AG09309 (cell line): ENCODE data around the gene CACNA1S.
A peak's percentile ranks its signal among the peaks of the same experiment; 100 is the strongest.

ENCODE experiments used
- DNase-seq: peaks from one replicate; pipeline ENCODE4 v3.0.0-alpha.2; 2010; ENCODE audit warnings: low read depth
- H3K4me3 ChIP-seq: 2 replicates; pipeline ENCODE4 v1.5.1; 2011; ENCODE audit warnings: mild to moderate bottlenecking, low read depth, low read length, moderate library complexity; ENCODE audit not compliant: control insufficient read depth
- TF ChIP-seq, protein P1 (sequence below): IDR thresholded peaks from 2 replicates; pipeline ENCODE4 v1.5.1; 2011; ENCODE audit warnings: mild to moderate bottlenecking, low read depth, low read length, inconsistent platforms; ENCODE audit not compliant: insufficient read depth, control insufficient read depth; ENCODE audit errors: missing control alignments

CACNA1S gene

DNA sequence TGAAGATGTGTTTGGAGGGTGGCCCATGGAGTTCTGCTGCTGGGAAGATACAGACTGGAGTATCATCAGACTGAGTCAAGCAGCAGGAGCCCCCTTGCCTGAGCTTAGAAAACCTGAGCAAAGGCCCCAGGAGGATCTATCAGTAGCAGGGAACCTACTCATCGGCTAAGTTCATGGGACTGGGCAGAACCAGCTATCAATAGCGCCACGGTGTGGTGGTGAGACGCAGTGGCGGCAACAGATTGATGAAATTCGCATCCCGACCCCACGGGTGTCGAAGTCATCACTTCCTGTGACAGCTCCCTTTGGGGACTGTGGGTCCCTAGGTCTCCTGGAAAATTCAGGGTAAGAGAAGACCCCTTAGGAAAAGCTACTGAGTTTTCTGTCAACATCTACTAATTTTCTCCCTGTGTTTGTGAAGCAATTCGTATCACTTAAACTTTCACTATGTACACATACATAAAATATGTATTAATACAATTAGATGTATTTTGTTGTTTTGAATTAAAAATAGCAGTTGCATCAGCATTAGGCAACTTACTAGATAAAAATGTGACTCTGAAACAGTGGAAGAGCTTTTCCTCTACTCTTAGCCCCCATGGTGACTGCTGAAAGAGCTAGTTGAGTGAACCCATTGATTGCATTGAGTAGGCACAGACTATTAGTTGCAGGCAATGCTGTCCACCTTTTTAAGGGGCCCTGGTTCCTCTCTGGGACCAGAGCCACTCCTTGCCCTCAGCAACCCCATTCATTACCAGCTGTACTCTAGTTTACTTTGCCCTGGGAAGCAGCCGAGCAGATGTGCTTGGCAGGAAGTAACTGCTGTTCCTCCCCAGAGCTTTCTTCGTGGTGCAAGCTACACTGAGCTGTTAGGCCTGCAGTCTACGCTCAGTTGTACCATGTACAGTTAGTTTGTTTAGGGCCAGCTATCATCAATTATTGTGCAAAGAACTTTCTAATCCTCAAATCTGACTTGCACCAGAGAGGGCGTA lies 7.3 kb upstream of the CACNA1S start:
- H3K4me3 ChIP-seq: no peak overlapping the region
- TF ChIP-seq, protein P1, sequence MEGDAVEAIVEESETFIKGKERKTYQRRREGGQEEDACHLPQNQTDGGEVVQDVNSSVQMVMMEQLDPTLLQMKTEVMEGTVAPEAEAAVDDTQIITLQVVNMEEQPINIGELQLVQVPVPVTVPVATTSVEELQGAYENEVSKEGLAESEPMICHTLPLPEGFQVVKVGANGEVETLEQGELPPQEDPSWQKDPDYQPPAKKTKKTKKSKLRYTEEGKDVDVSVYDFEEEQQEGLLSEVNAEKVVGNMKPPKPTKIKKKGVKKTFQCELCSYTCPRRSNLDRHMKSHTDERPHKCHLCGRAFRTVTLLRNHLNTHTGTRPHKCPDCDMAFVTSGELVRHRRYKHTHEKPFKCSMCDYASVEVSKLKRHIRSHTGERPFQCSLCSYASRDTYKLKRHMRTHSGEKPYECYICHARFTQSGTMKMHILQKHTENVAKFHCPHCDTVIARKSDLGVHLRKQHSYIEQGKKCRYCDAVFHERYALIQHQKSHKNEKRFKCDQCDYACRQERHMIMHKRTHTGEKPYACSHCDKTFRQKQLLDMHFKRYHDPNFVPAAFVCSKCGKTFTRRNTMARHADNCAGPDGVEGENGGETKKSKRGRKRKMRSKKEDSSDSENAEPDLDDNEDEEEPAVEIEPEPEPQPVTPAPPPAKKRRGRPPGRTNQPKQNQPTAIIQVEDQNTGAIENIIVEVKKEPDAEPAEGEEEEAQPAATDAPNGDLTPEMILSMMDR: peak; percentile 57
- no peak for DNase-seq

DNA sequence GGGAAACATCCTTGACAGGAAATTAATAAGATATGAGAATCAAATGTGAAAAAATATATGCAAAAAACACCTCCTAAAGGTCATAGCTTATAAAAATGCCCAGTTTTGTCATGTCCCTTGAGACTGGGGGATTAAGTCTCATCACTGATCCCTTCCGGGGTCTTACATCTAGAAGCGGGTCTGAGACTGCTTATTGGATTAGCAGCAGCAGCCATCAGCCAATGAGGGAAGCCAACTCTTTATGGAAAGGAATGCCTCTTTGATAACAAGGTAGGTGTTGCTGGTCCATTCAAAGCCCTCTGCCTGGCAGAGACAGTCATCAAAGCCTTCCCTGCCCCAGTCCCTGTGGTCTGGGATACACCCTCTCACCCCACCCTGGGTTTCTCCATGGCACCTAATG lies 3.9 kb upstream of the CACNA1S start:
- TF ChIP-seq, protein P1: no peak
- no peak overlapping the region for H3K4me3 ChIP-seq
- no peak for DNase-seq

DNA sequence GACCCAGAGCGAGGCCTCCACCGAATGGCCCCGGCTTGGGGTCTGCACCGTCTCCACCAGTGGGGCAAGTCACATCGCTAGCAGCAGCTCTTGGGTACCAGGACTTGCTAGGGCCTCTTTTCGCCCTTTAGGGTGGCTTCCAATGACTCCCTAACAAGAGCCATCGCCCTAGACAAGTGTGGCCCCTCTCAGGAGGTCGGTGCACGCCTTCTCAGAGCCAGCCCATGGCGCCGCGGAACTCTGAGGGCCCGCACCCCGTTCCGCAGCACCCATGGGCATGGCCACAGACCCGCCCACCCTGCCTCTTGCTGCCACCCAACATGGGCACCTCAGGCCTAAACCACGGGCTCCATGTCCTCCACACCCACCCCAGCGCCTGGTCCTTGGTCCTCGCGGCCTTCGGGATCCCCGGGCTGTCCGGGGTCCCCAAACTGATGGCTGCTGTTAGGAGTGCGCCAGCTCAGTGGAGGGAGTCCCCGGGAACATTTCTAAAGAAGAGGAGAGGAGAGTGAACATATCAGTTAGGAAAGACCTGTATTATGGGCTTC lies 3.2 kb upstream of the CACNA1S start:
- H3K4me3 ChIP-seq: no peak overlapping the region
- TF ChIP-seq, protein P1: no peak
- no peak for DNase-seq

DNA sequence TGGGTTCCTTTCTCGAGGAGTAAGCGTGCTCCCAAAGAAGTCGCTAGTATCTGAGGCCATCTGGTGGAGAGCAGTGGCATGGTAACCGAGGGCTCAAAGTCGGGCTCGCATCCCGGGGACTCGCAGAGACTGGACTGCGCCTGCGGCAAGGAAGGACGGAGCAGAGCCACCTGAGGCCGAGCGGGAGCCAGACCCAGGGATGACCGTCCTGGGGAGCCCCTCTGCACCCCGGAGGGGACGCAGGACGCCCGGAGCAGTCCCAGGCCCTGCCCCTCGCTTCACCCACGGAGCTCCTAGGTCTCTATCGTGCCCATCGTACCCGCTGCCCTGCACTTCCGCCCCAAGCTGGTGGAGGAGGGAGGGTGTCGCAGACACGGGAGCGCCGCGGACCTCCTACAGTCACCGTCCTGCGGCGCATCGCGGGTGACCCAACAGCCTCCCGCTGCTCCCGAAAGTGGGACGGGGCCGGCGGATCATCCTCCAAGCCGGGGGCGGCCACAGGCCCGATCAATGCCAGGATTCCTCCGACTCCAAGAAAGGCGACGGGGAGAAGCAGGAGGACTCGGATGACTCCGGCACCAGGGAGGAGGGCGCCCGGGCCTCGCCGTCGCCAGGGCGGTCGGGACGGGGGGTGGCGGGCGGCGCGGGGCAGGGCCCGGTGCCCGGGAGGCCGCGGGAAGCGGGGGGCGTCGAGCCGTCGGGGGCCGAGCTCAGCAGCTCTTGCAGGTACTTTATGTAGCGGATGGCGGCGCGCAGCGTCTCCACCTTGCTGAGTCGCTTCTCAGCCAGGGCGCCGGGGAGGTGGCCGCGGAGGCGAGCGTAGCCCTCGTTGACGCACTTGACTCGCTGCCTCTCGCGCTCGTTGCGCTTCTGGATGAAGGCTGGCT lies 2.3 kb upstream of the CACNA1S start:
- TF ChIP-seq, protein P1: peak; percentile 86
- DNase-seq: peak; percentile 48
- peak overlapping the region; percentile 74 for H3K4me3 ChIP-seq

DNA sequence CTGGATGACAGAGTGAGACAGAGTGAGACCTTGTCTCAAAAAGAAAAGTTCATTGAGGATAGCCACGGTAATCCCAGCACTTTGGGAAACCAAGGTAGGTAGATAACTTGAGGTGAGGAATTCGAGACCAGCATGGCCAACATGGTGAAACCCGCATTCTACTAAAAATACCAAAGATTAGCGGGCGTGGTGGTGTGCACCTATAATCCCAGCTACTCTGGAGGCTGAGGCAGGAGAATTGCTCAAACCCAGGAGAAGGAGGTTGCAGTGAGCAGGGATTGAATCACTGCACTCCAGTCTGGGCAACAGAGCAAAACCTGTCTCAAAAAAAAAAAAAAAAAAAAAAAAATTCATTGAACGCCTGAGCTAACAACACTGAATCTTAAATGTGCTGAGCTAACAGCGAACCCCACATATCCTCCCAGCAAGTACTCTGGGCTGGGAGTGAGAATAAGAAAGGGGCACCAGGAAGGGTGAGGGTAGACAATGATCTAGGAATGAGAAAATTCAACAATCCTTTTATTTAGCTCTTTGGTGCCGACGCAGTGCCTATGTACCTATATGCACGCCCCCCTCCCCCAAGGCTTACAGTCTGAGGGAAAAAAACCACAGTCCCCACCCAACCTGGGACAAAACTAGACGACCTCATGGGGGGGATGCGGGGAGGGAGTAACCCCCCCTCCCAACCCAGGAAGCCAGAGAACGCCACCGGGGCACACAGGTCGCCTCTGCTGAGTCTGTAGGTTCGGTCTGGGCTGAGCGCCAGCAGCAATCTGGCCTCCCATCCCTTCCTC lies 1.4 kb upstream of the CACNA1S start:
- DNase-seq: no peak
- H3K4me3 ChIP-seq: peak overlapping the region; percentile 74
- TF ChIP-seq, protein P1: no peak

DNA sequence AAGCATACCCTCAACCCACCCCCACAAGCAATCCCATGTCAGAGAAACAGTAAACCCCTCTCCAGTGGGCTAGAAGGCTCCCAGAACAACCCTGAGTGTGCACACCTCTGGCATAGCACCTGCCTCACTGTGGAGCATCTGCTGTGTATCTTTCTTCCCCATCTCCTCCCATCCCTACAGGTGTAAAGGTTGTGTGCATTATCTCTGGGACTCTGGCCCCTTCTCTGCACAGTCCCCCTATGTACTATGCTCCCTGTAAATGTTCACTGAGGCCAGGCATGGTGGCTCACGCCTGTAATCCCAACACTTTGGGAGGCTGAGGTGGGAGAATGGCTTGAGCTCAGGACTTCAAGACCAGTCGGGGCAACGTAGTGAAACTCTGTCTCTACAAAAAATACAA lies 700 bp upstream of the CACNA1S start:
- no peak overlapping the region for H3K4me3 ChIP-seq
- TF ChIP-seq, protein P1: no peak
- DNase-seq: no peak
